Cardiac fibroblast (primary cell): ENCODE data around the gene LRRC47.

Experiments used
- DNase-seq, 2 donors: peaks; one replicate each; pipeline versions ENCODE4 v3.0.0 to v3.0.0-alpha.2; 2010; ENCODE audit warnings: low read depth in 2 of 2
- H3K4me3 ChIP-seq, 2 donors: replicated peaks in 1 of 2; 1 replicate in 1 of 2; 2 replicates in 1 of 2; pipeline ENCODE4 v1.5.1; 2011; ENCODE audit warnings: low read depth in 2 of 2, low read length in 2 of 2, mild to moderate bottlenecking in 2 of 2, moderate library complexity in 1 of 2
- TF ChIP-seq, protein P1 (sequence below): IDR thresholded peaks from one replicate; pipeline ENCODE4 v1.5.1; 2011; ENCODE audit warnings: low read depth, mild to moderate bottlenecking, low read length, inconsistent platforms

Gene LRRC47

DNA sequence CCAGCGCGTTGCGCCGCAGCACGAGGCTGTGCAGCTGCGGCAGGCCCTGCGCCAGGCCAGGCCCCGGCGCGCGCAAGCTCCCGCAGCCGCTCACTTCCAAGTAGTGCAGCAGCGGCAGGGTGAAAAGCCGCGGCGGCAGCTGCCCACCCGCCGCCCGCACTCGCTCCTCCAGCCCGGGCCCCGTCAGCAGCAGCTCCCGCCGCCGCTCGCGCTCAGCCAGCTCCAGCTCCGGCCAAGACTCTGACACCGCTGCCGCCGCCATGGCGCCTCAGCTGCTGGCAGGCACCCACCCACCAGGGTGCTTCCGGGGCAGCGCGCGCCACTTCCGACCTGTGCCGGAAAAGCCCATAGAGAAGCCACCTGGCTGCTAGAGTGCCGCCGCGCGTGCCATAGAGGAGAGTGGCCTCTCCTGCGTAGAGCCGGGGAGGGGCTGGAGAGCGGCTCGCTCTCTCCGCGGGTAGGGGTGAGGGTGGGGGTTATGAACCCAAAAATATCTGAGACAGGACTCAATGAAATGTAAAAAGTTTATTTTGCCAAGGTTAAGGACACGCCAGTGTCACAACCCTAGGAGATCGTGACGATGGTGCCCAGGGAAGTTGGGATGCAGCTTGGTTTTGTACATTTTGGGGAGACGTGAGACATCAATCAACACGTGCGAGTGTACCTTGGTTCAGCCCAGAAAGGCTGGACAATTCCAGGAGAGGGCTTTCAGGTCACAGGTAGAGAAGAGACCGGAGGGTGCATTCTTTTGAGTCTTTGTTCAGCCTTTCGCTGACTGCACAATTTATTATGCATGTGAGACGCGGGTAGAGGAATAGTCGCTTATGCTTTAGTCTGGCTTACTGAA lies at the start of gene LRRC47:
Gene LRRC47, minus strand, starts transcription at position 284 of the 847 bp plus-strand sequence. Its CDS starts 22 bp downstream, at position 262.
- DNase-seq = peak; percentile 92 to 94
- H3K4me3 ChIP-seq = peak within 1 kb of the TSS; percentile 79 to 83
- TF ChIP-seq, protein P1, sequence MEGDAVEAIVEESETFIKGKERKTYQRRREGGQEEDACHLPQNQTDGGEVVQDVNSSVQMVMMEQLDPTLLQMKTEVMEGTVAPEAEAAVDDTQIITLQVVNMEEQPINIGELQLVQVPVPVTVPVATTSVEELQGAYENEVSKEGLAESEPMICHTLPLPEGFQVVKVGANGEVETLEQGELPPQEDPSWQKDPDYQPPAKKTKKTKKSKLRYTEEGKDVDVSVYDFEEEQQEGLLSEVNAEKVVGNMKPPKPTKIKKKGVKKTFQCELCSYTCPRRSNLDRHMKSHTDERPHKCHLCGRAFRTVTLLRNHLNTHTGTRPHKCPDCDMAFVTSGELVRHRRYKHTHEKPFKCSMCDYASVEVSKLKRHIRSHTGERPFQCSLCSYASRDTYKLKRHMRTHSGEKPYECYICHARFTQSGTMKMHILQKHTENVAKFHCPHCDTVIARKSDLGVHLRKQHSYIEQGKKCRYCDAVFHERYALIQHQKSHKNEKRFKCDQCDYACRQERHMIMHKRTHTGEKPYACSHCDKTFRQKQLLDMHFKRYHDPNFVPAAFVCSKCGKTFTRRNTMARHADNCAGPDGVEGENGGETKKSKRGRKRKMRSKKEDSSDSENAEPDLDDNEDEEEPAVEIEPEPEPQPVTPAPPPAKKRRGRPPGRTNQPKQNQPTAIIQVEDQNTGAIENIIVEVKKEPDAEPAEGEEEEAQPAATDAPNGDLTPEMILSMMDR = no peak

DNA sequence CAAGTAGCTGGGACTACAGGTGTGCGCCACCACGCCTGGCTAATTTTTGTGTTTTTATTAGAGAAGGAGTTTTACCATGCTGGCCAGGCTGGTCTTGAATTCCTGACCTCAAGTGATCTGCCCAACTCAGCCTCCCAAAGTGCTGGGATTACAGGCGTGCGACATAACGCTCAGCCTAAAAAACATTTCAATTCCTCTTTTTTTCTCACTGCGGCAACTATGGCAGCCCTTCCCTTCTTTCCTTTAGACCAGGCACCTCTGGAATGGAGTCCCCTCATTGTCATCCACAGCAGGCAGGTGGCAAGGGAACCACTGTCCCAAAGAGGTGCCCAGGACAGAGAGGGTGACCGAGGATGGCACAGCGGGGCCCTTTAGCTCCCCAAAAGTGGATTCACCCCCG lies 46.6 kb upstream of the LRRC47 start:
- DNase-seq = no peak
- TF ChIP-seq, protein P1 = no peak
- no peak overlapping the region for H3K4me3 ChIP-seq

DNA sequence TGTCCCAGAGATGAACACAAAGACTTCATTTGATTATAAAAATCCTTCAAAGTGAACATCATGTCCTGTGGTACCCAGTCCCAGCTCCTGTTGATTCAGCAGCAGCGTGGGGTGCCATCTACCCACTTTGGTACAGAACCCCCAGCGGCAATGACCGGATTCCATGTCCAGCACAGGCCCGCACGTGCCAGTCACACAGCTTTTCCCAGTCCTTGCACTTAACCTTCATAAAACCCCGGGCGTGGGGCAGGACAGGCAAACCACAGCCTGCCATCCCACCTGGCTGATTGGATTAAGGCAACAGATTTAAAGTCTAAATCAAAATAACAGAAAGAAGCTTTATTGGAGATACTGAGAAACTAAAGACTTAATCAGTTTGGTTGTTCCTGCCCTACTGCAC lies 45.2 kb upstream of the LRRC47 start:
- no peak for DNase-seq
- H3K4me3 ChIP-seq = no peak overlapping the region
- TF ChIP-seq, protein P1 = no peak

DNA sequence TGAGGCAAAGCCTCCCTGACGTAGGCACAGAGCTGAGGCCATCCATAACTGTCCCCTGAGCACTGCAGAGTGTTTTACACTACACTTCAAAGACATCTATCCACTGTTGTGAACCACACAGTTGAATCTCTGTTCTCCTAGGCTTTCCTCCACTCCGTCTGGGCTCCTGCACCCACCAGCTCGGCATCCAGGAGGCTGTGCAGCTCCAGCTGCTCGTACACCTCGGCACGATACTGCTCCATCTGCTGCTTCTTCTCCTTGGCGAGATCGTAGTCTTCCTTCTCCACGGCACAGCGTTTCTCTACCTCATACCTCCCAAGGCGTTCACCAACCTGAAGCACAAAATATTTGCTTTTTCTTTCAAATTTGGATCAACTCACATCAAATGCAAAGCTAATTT lies 42.5 kb upstream of the LRRC47 start:
- DNase-seq = no peak
- TF ChIP-seq, protein P1 = no peak
- no peak overlapping the region for H3K4me3 ChIP-seq

DNA sequence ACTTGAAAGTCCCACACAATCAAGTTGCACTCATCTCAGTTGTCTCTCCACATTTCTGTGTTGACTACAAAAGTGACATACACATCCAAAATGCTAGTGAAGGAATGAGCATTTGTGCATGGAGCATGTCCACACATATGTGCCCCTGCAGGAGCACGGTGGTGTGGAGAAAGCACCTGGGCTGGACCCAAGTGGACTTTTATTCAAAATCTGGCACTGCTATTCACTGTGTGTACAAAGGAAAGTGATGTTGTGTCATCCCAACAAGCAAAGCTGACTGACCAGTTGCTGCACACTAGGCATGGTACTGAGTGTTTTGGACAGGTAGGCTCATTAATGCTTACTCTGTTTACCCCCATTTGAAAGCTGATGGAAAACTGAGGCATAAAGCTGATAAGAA lies 41.4 kb upstream of the LRRC47 start:
- TF ChIP-seq, protein P1 = no peak
- H3K4me3 ChIP-seq = no peak overlapping the region
- no peak for DNase-seq

DNA sequence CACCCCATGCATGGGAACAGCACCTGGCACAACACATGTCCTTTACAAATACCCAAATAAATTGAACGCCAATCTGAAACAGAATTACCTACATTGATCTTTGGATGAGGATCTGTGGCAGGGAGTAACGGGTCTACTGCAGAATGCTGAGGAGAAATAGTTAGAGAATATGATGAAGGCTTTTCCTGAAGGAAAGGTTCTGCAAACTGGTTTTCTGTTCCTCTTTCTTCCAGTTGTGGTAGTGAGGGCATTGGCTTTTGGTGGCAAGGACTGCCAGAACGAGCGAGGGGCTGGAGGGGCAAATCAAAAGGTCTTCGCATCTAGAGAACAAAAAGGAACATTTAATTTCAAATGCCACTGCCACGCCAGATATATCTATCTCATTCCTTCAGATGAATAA lies 40.9 kb upstream of the LRRC47 start:
- H3K4me3 ChIP-seq = no peak overlapping the region
- TF ChIP-seq, protein P1 = no peak
- no peak for DNase-seq
